ENCODE results near the gene PCNA. TPM values are rescaled to one million over a fixed set of nuclear protein-coding genes. Genes with fewer than 3 reads are reported as not detected.

PCNA gene
- total and polyA plus RNA-seq, 12 donors: 23.5 to 106 (median 48.6) TPM

GRCh38 chr20:5127204-5127858 lies 7.6 kb upstream of the PCNA start:
- H3K4me3 ChIP-seq: peak overlapping the region; percentile 44 to 91 (median 79)
- H3K4me1 ChIP-seq (replicated peaks in 1 of 2): peaks cover 12 to 27% of the 10 kb centered on the region in 2 donors
- peak overlapping the region in 4 of 5 donors; percentile 91 to 97 (median 94) for H3K27ac ChIP-seq
- H3K36me3 ChIP-seq (replicated peaks in 1 of 2): no peaks in the 10 kb centered on the region
- H3K27me3 ChIP-seq: no peaks in the 10 kb centered on the region
- TF ChIP-seq CTCF (IDR thresholded peaks at IDR 0.05): no peak
- no peak for TF ChIP-seq POLR2A (IDR thresholded peaks at IDR 0.05)
- peak; percentile 53 to 81 (median 58) for DNase-seq
- H3K9me3 ChIP-seq (replicated peaks in 1 of 3): no peaks in the 10 kb centered on the region
- 0 to 1% (median 0%) methylated on average over 9 to 44 of the region's 44 CpGs for WGBS, 4 donors
- intact Hi-C loops (cut with DNase I): loop anchor here (5.0 kb wide), 1 partner anchor 65 kb away; no protein-coding TSS in a partner anchor

GRCh38 chr20:5126512-5127203 lies 6.9 kb upstream of the PCNA start, which contains the start of gene CDS2:
CDS2 (plus strand) TSS chr20:5127008; CDS start chr20:5127093, 85 bp downstream.
- intact Hi-C loops (cut with DNase I): loop anchor here (5.0 kb wide), 1 partner anchor 66 kb away; no protein-coding TSS in a partner anchor
- Histone ChIP-seq H3K4me3 (peak within 1 kb of the TSS; percentile 44 to 91 (median 79)), H3K4me1 (replicated peaks in 1 of 2) (peaks cover 12 to 27% of the 10 kb centered on the region in 2 donors), H3K27me3 (no peaks in the 10 kb centered on the region), H3K36me3 (replicated peaks in 1 of 2) (no peaks in the 10 kb centered on the region), H3K9me3 (replicated peaks in 1 of 3) (no peaks in the 10 kb centered on the region), H3K27ac (peak within 1 kb of the TSS in 4 of 5 donors; percentile 91 to 97 (median 94))
- TF ChIP-seq POLR2A (IDR thresholded peaks at IDR 0.05) (peak; percentile 82 to 88), CTCF (IDR thresholded peaks at IDR 0.05) (peak; percentile 35 to 77 (median 54))
- peak; percentile 100 for DNase-seq
- 0 to 2% (median 1%) methylated on average over 15 to 78 of the region's 78 CpGs; no CpG with 5 or more reads in 1 of the 4 donors for WGBS, 4 donors

GRCh38 chr20:5122873-5123260 lies 3.1 kb upstream of the PCNA start:
- no peak for DNase-seq
- 82 to 91% (median 87%) methylated on average over 1 of the region's 1 CpG for WGBS, 4 donors

More at GRCh38 chr20:5122873-5123260, 3.1 kb upstream of the PCNA start:
- Histone ChIP-seq H3K27me3 (no peaks in the 10 kb centered on the region), H3K4me1 (replicated peaks in 1 of 2) (peaks cover 16 to 27% of the 10 kb centered on the region in 2 donors), H3K27ac (no peak overlapping the region), H3K4me3 (no peak overlapping the region), H3K36me3 (replicated peaks in 1 of 2) (no peaks in the 10 kb centered on the region), H3K9me3 (replicated peaks in 1 of 3) (no peaks in the 10 kb centered on the region)
- TF ChIP-seq POLR2A (IDR thresholded peaks at IDR 0.05) (no peak), CTCF (IDR thresholded peaks at IDR 0.05) (no peak)
- intact Hi-C loops (cut with DNase I): no loop called here

All from adrenal gland (tissue), 12 donors.